Body of pancreas (tissue), 4 donors: ENCODE results near the gene CACNA2D3. TPM values are rescaled to one million over a fixed set of nuclear protein-coding genes. Genes with fewer than 3 reads are reported as not detected.

Source experiments
- ATAC-seq: fragments of 150-250 bp; one replicate; pipeline ENCODE4 v1.9.1; 2016
- DNase-seq, 4 donors: peaks; one replicate each; pipeline ENCODE4 v3.0.0-alpha.2; 2019
- H3K27ac ChIP-seq, 4 donors: fragments of 200-600 bp; sonication (generic); 1 replicate in 3 of 4; 2 replicates in 1 of 4; pipeline versions ENCODE4 v1.5.1 to v1.6.1; 2016 to 2019; ENCODE audit warnings: mild to moderate bottlenecking in 1 of 4, mixed read lengths in 1 of 4, moderate library complexity in 1 of 4
- H3K27me3 ChIP-seq, 2 donors: fragments of 200-600 bp; sonication (generic); one replicate each; pipeline ENCODE4 v1.6.0; 2016; ENCODE audit warnings: mild to moderate bottlenecking in 1 of 2
- H3K36me3 ChIP-seq, 2 donors: fragments of 200-600 bp; sonication (generic); replicated peaks in 1 of 2; 2 replicates each; pipeline ENCODE4 v1.5.1; 2016; ENCODE audit warnings: low read depth in 2 of 2; ENCODE audit not compliant: insufficient read depth in 1 of 2
- H3K4me1 ChIP-seq: fragments of 200-600 bp; sonication (generic); one replicate; pipeline ENCODE4 v1.6.0; 2016
- H3K4me3 ChIP-seq, 2 donors: fragments of 200-600 bp; sonication (generic); 1 replicate in 1 of 2; 2 replicates in 1 of 2; pipeline ENCODE4 v1.5.1; 2016 to 2019
- H3K9me3 ChIP-seq, 3 donors: fragments of 200-600 bp; sonication (generic); 1 replicate in 2 of 3; 2 replicates in 1 of 3; pipeline ENCODE4 v1.5.1; 2016
- CTCF ChIP-seq, 7 experiments: fragments of 450-650 bp in 4 of 7; fragments of 200-600 bp in 3 of 7; sonication (generic) in 3 of 7; IDR thresholded peaks; one replicate each; pipeline ENCODE4 v1.5.1; 2016 to 2019; ENCODE audit warnings: antibody characterized with exemption in 7 of 7
- POLR2A ChIP-seq, 3 donors: fragments of 450-650 bp; IDR thresholded peaks; one replicate each; pipeline ENCODE4 v1.6.1; 2016; ENCODE audit warnings: antibody characterized with exemption in 3 of 3, mild to moderate bottlenecking in 2 of 3
- WGBS, 2 donors: methylation state at CpG; one replicate each; pipeline ENCODE4 v1.1.5; 2017; 5-methylcytosine and 5-hydroxymethylcytosine counted together
- intact Hi-C: fragments of 100-400 bp; cut with DNase I; formaldehyde crosslinking; loops from one replicate; pipeline ENCODE4 v1.15.1; 2023
- total RNA-seq, 2 donors: library from RNA; depleted of rRNA; stranded (reverse); fragments of >200 nt; gene quantifications; one replicate each; pipeline ENCODE4 v1.1.0, GENCODE V29; 2016

Gene CACNA2D3
- total RNA-seq, 2 donors from 2014 or later: not detected

- TF ChIP-seq POLR2A (IDR thresholded peaks at IDR 0.05) (no peak), CTCF (IDR thresholded peaks at IDR 0.05) (no peak)
- H3K9me3 ChIP-seq: no peaks in the 10 kb centered on the region
- no peak overlapping the region for H3K4me3 ChIP-seq
- H3K36me3 ChIP-seq: no peaks in the 10 kb centered on the region
- H3K27ac ChIP-seq: no peak overlapping the region
- H3K4me1 ChIP-seq: no peaks in the 10 kb centered on the region
- ATAC-seq (no peak), DNase-seq (no peak)
- WGBS, 2 donors: 70 to 77% methylated on average over 4 of the region's 4 CpGs
- intact Hi-C loops: no loop called here
- no peaks in the 10 kb centered on the region for H3K27me3 ChIP-seq
These were observed 371.9 kb downstream of the CACNA2D3 start for GRCh38 chr3:54494209-54494608.

DNA sequence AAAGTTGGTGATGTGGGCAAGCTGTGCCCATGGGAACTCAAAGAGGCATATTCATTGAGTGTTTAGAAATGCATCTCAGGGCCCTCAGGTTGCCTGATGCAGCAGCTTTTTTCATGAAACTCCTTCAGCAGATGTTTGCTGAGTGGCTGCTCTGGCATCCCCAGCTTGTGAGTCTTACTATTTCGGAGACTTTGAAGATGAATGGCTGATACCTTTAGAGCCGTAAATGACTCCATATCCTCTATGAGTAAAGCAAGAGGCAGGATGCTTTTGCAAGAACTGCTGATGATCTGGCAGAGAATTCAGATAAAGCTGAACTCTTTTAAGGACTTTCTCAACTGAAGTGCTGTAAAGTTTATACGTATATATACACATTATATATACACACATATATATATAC is 384.3 kb downstream of the CACNA2D3 start:
- H3K27ac ChIP-seq: no peak overlapping the region
- DNase-seq: no peak
- intact Hi-C loops: no loop called here
- no peaks in the 10 kb centered on the region for H3K36me3 ChIP-seq
- no peaks in the 10 kb centered on the region for H3K27me3 ChIP-seq
- H3K4me3 ChIP-seq: no peak overlapping the region
- H3K4me1 ChIP-seq: no peaks in the 10 kb centered on the region
- TF ChIP-seq POLR2A (IDR thresholded peaks at IDR 0.05) (no peak), CTCF (IDR thresholded peaks at IDR 0.05) (no peak)
- no peaks in the 10 kb centered on the region for H3K9me3 ChIP-seq
- ATAC-seq: no peak
- 66 to 69% methylated on average over 3 of the region's 3 CpGs for WGBS, 2 donors

DNA sequence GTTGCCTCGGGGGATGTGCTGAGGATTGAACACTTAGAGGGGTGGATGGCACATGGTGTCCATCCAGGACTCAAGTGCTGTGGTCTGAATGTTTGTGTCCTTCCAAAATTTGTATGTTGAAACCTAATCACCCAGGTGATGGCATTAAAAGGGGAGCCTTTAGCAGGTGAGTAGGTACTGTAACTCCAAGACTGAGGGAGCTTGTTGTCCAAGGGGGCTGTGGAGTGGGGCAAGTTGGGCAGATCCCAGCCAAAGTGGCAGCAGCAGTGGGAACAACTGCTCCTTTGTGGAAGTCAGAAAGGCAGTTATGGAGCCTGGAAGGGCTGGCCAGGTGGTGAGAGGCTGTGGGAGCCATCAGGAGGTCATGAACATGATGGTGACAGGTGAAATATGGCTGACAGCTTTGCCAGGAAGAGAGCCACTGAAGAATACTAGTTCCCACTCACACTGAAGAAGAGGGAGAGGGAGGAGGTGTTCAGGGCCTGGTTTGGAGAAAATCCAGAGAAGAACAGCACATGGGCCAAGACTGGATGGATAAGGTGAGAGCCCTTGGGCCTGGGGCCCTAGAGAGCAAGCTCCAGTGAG is 385.6 kb downstream of the CACNA2D3 start:
- Histone ChIP-seq H3K27ac (no peak overlapping the region), H3K4me3 (no peak overlapping the region), H3K36me3 (no peaks in the 10 kb centered on the region), H3K27me3 (no peaks in the 10 kb centered on the region), H3K4me1 (no peaks in the 10 kb centered on the region), H3K9me3 (no peaks in the 10 kb centered on the region)
- intact Hi-C loops: no loop called here
- TF ChIP-seq CTCF (IDR thresholded peaks at IDR 0.05) (no peak), POLR2A (IDR thresholded peaks at IDR 0.05) (no peak)
- ATAC-seq: no peak
- WGBS, 2 donors: 29 to 33% methylated on average over 1 of the region's 1 CpG
- no peak for DNase-seq

DNA sequence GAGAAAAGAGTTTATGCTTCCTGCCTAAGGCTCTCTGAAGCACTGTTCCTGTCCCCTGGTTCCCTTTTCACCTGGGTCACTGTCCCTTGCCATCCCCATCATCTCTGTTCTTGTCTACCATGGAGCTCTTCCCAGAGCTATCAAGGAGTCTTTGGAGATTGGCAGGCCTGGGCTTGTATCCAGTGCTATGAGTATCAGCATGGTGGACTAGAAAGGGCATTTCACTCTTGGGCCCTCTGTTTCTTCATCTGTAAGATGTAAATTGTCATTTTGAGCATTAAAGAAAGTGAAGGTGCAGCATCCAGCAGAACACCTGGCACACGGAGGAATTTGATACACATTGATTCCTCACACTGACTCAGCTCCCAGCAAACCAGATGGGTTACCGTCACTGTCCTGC is 388.2 kb downstream of the CACNA2D3 start:
- WGBS, 2 donors: 81 to 84% methylated on average over 2 of the region's 2 CpGs
- intact Hi-C loops: no loop called here

More for the DNA sequence above, 388.2 kb downstream of the CACNA2D3 start:
- Histone ChIP-seq H3K27me3 (no peaks in the 10 kb centered on the region), H3K36me3 (no peaks in the 10 kb centered on the region), H3K9me3 (no peaks in the 10 kb centered on the region), H3K27ac (no peak overlapping the region), H3K4me3 (no peak overlapping the region), H3K4me1 (no peaks in the 10 kb centered on the region)
- ATAC-seq: no peak
- TF ChIP-seq POLR2A (IDR thresholded peaks at IDR 0.05) (no peak), CTCF (IDR thresholded peaks at IDR 0.05) (no peak)
- DNase-seq: no peak
